SU-DHL-6 (cell line): ENCODE measurements around the gene INAVA.

Experiments used
- CTCF ChIP-seq: fragments of 200-600 bp; sonication (generic); IDR thresholded peaks from one replicate; pipeline ENCODE4 v1.5.1; 2017; ENCODE audit warnings: antibody characterized with exemption, mild to moderate bottlenecking, low read length, moderate library complexity; ENCODE audit not compliant: insufficient read depth, poor library complexity, severe bottlenecking
- EZH2phosphoT487 ChIP-seq: fragments of 200-600 bp; sonication (generic), shearing (Covaris generic); conservative IDR thresholded peaks from 2 replicates; pipeline ENCODE4 v1.6.1; 2018; ENCODE audit warnings: mild to moderate bottlenecking, antibody characterized with exemption, low read length, moderate library complexity, mixed read lengths

- TF ChIP-seq CTCF (no peak), EZH2phosphoT487 (no peak)
Measured at GRCh38 chr1:200954434-200954833, 59.7 kb downstream of the INAVA start.
